Activated T-helper 1 cell treated with anti-CD3 and anti-CD28 coated beads, Interleukin-12 subunit alpha, Interleukin-12 subunit beta, Interleukin-2, Interleukin-4 antibody, amounts not matched to agents 30 ng/mL and 10 ng/mL and 1 ng/mL, durations not matched to agents 14 hours and 24 hours and 36 hours (primary cell): ENCODE data around the gene GSTM1. TPM values are rescaled to one million over a fixed set of nuclear protein-coding genes. Genes with fewer than 3 reads are reported as not detected.
A peak's percentile ranks its signal among the peaks of the same experiment; 100 is the strongest.

Experiments
- DNase-seq: peaks from one replicate; pipeline ENCODE4 v3.0.0; 2021; ENCODE audit warnings: low spot score
- H3K27ac Mint-ChIP-seq: one replicate; pipeline ENCODE4 v1.8.0; 2021; ENCODE audit warnings: mild to moderate bottlenecking, mixed read lengths
- H3K27me3 Mint-ChIP-seq: one replicate; pipeline ENCODE4 v1.8.0; 2022; ENCODE audit warnings: mild to moderate bottlenecking, moderate library complexity, mixed read lengths; ENCODE audit not compliant: insufficient read depth
- H3K36me3 Mint-ChIP-seq: one replicate; pipeline ENCODE4 v1.8.0; 2021; ENCODE audit warnings: low read depth, mixed read lengths
- H3K4me1 Mint-ChIP-seq: one replicate; pipeline ENCODE4 v1.8.0; 2021; ENCODE audit warnings: low read depth, mixed read lengths
- H3K4me3 Mint-ChIP-seq: one replicate; pipeline ENCODE4 v1.8.0; 2021; ENCODE audit warnings: mild to moderate bottlenecking, moderate library complexity, mixed read lengths
- H3K9me3 Mint-ChIP-seq: one replicate; pipeline ENCODE4 v1.8.0; 2021; ENCODE audit warnings: mixed read lengths
- intact Hi-C: fragments of 100-400 bp; cut with micrococcal nuclease; formaldehyde crosslinking; loops from one replicate; pipeline ENCODE4 v1.15.1; 2024
- total RNA-seq: library from RNA; stranded (reverse); gene quantifications from 2 replicates; pipeline ENCODE4 v1.2.3, GENCODE V29; 2022

Gene GSTM1
- total RNA-seq = 77.4 and 86.4 TPM in 2 replicates

GRCh38 chr1:109687641-109688499, at the start of gene GSTM1:
TSS of gene GSTM1 (plus strand) at chr1:109687817. CDS start at chr1:109687874, 57 bp downstream.
- peaks cover 4% of the 10 kb centered on the region for H3K27me3 Mint-ChIP-seq

GRCh38 chr1:109639063-109639840, 48.4 kb upstream of the GSTM1 start:
- Mint-ChIP-seq H3K27me3 (peaks cover 3% of the 10 kb centered on the region), H3K4me3 (no peak overlapping the region), H3K9me3 (no peaks in the 10 kb centered on the region), H3K36me3 (no peaks in the 10 kb centered on the region), H3K4me1 (peaks cover 26% of the 10 kb centered on the region), H3K27ac (no peak overlapping the region)
- DNase-seq = no peak
- intact Hi-C loops = no loop called here

More at GRCh38 chr1:109687641-109688499, at the start of gene GSTM1:
- Mint-ChIP-seq H3K36me3 (peaks cover 22% of the 10 kb centered on the region), H3K9me3 (peaks cover 6% of the 10 kb centered on the region), H3K4me1 (peaks cover 20% of the 10 kb centered on the region), H3K27ac (peak within 1 kb of the TSS; percentile 98), H3K4me3 (peak within 1 kb of the TSS; percentile 93)
- DNase-seq = peak; percentile 86
- intact Hi-C loops = loop anchor here (2.0 to 5.0 kb wide), 8 partner anchors 19 to 347 kb away; partner anchors contain the start of genes AHCYL1, GNAI3, GSTM2 and GSTM3

- Mint-ChIP-seq H3K27ac (no peak overlapping the region), H3K27me3 (peaks cover 3% of the 10 kb centered on the region), H3K4me1 (peaks cover 21% of the 10 kb centered on the region), H3K36me3 (no peaks in the 10 kb centered on the region), H3K9me3 (no peaks in the 10 kb centered on the region), H3K4me3 (no peak overlapping the region)
- intact Hi-C loops = loop anchor here (1.0 kb wide), 2 partner anchors 16 to 94 kb away; partner anchors contain the start of gene GSTM4
- DNase-seq = no peak
These were observed 47.8 kb upstream of the GSTM1 start for GRCh38 chr1:109639841-109640184.

GRCh38 chr1:109640285-109640865, 47.2 kb upstream of the GSTM1 start:
- H3K4me3 Mint-ChIP-seq = no peak overlapping the region
- H3K36me3 Mint-ChIP-seq = no peaks in the 10 kb centered on the region

GRCh38 chr1:109641078-109641740, 46.4 kb upstream of the GSTM1 start:
- Mint-ChIP-seq H3K4me1 (peaks cover 14% of the 10 kb centered on the region), H3K9me3 (no peaks in the 10 kb centered on the region), H3K27ac (no peak overlapping the region), H3K4me3 (no peak overlapping the region), H3K36me3 (no peaks in the 10 kb centered on the region), H3K27me3 (peaks cover 3% of the 10 kb centered on the region)
- intact Hi-C loops = no loop called here
- DNase-seq = no peak

More at GRCh38 chr1:109640285-109640865, 47.2 kb upstream of the GSTM1 start:
- Mint-ChIP-seq H3K27ac (no peak overlapping the region), H3K9me3 (no peaks in the 10 kb centered on the region), H3K4me1 (peaks cover 15% of the 10 kb centered on the region), H3K27me3 (peaks cover 3% of the 10 kb centered on the region)
- DNase-seq = peak; percentile 82
- intact Hi-C loops = loop anchor here (1.0 kb wide), 2 partner anchors 16 to 94 kb away; partner anchors contain the start of gene GSTM4

GRCh38 chr1:109641861-109642260, 45.8 kb upstream of the GSTM1 start:
- H3K27ac Mint-ChIP-seq = no peak overlapping the region
- DNase-seq = no peak
- H3K4me3 Mint-ChIP-seq = no peak overlapping the region
- no peaks in the 10 kb centered on the region for H3K9me3 Mint-ChIP-seq
- peaks cover 14% of the 10 kb centered on the region for H3K4me1 Mint-ChIP-seq
- H3K27me3 Mint-ChIP-seq = peaks cover 3% of the 10 kb centered on the region
- no peaks in the 10 kb centered on the region for H3K36me3 Mint-ChIP-seq
- intact Hi-C loops = loop anchor here (2.0 kb wide), 1 partner anchor 45 kb away; the partner anchor contains the start of gene GSTM1

GRCh38 chr1:109642626-109643025, 45.0 kb upstream of the GSTM1 start:
- no peaks in the 10 kb centered on the region for H3K36me3 Mint-ChIP-seq
- H3K4me1 Mint-ChIP-seq = peaks cover 14% of the 10 kb centered on the region
- H3K9me3 Mint-ChIP-seq = no peaks in the 10 kb centered on the region
- no peak overlapping the region for H3K4me3 Mint-ChIP-seq
- H3K27me3 Mint-ChIP-seq = peaks cover 5% of the 10 kb centered on the region
- H3K27ac Mint-ChIP-seq = no peak overlapping the region
- intact Hi-C loops = loop anchor here (1.0 to 2.0 kb wide), 6 partner anchors 44 to 369 kb away; partner anchors contain the start of genes AHCYL1, GNAI3 and GSTM1
- DNase-seq = no peak

GRCh38 chr1:109643385-109644230, 44.0 kb upstream of the GSTM1 start:
- H3K9me3 Mint-ChIP-seq = no peaks in the 10 kb centered on the region
- peaks cover 14% of the 10 kb centered on the region for H3K4me1 Mint-ChIP-seq
- H3K27ac Mint-ChIP-seq = no peak overlapping the region
- H3K27me3 Mint-ChIP-seq = peaks cover 5% of the 10 kb centered on the region
- DNase-seq = peak; percentile 82
- H3K36me3 Mint-ChIP-seq = no peaks in the 10 kb centered on the region
- intact Hi-C loops = loop anchor here (1.0 to 2.0 kb wide), 6 partner anchors 43 to 368 kb away; partner anchors contain the start of genes AHCYL1, GNAI3 and GSTM1
- no peak overlapping the region for H3K4me3 Mint-ChIP-seq

- Mint-ChIP-seq H3K4me1 (peaks cover 21% of the 10 kb centered on the region), H3K9me3 (no peaks in the 10 kb centered on the region), H3K27ac (no peak overlapping the region), H3K36me3 (no peaks in the 10 kb centered on the region), H3K27me3 (peaks cover 10% of the 10 kb centered on the region), H3K4me3 (no peak overlapping the region)
- intact Hi-C loops = no loop called here
- DNase-seq = no peak
These were observed 42.9 kb upstream of the GSTM1 start for GRCh38 chr1:109644670-109645069.

- no peak for DNase-seq
- no peaks in the 10 kb centered on the region for H3K36me3 Mint-ChIP-seq
- H3K27ac Mint-ChIP-seq = no peak overlapping the region
- peaks cover 28% of the 10 kb centered on the region for H3K27me3 Mint-ChIP-seq
- H3K4me3 Mint-ChIP-seq = no peak overlapping the region
- intact Hi-C loops = no loop called here
- H3K9me3 Mint-ChIP-seq = no peaks in the 10 kb centered on the region
- peaks cover 7% of the 10 kb centered on the region for H3K4me1 Mint-ChIP-seq
These were observed 38.1 kb upstream of the GSTM1 start for GRCh38 chr1:109649491-109649914.

- Mint-ChIP-seq H3K36me3 (no peaks in the 10 kb centered on the region), H3K27me3 (peaks cover 28% of the 10 kb centered on the region), H3K27ac (no peak overlapping the region), H3K9me3 (no peaks in the 10 kb centered on the region), H3K4me3 (no peak overlapping the region), H3K4me1 (peaks cover 16% of the 10 kb centered on the region)
- no peak for DNase-seq
- intact Hi-C loops = no loop called here
These were observed 37.0 kb upstream of the GSTM1 start for GRCh38 chr1:109650609-109651008.
